Neural cell (in vitro differentiated cells): ENCODE data around the gene RSPRY1. TPM values are rescaled to one million over a fixed set of nuclear protein-coding genes. Genes with fewer than 3 reads are reported as not detected.

ENCODE experiments used
- H2AFZ ChIP-seq: fragments of 200-600, 300-800 bp; sonication (generic), shearing (Covaris generic); 2 replicates; pipeline ENCODE4 v1.6.0; 2014; ENCODE audit warnings: low read depth, mild to moderate bottlenecking, antibody characterized with exemption, low read length, moderate library complexity
- H3F3A ChIP-seq: fragments of 200-600 bp; shearing (Covaris generic); 2 replicates; pipeline ENCODE4 v1.6.1; 2016; ENCODE audit warnings: mild to moderate bottlenecking, moderate library complexity, mixed read lengths, antibody characterized with exemption, low read length; ENCODE audit not compliant: insufficient read depth, poor library complexity, severe bottlenecking
- H3K27ac ChIP-seq: fragments of 200-600, 300-800 bp; sonication (generic), shearing (Covaris generic); 2 replicates; pipeline ENCODE4 v1.5.1; 2014; ENCODE audit warnings: mild to moderate bottlenecking, low read length, moderate library complexity
- H3K27me3 ChIP-seq: fragments of 300-800, 200-600 bp; sonication (generic), shearing (Covaris generic); 2 replicates; pipeline ENCODE4 v1.6.0; 2014; ENCODE audit warnings: mild to moderate bottlenecking, low read depth, low read length, moderate library complexity; ENCODE audit not compliant: insufficient read depth
- H3K36me3 ChIP-seq: fragments of 300-800, 200-600 bp; sonication (generic), shearing (Covaris generic); 2 replicates; pipeline ENCODE4 v1.5.1; 2014; ENCODE audit warnings: mild to moderate bottlenecking, antibody characterized with exemption, low read length, moderate library complexity; ENCODE audit not compliant: insufficient read depth
- H3K4me2 ChIP-seq: fragments of 300-800, 200-600 bp; sonication (generic), shearing (Covaris generic); 2 replicates; pipeline ENCODE4 v1.6.0; 2014; ENCODE audit warnings: mild to moderate bottlenecking, low read length
- H3K4me3 ChIP-seq: fragments of 300-800, 200-600 bp; sonication (generic), shearing (Covaris generic); 2 replicates; pipeline ENCODE4 v1.5.1; 2014; ENCODE audit warnings: mild to moderate bottlenecking, low read length, moderate library complexity
- H3K79me2 ChIP-seq: fragments of 200-600 bp; shearing (Covaris generic); replicated peaks from 2 replicates; pipeline ENCODE4 v1.6.0; 2014; ENCODE audit warnings: mild to moderate bottlenecking, low read length, moderate library complexity; ENCODE audit not compliant: insufficient read depth
- H3K9ac ChIP-seq: fragments of 300-800, 200-600 bp; sonication (generic), shearing (Covaris generic); 2 replicates; pipeline ENCODE4 v1.6.1; 2016; ENCODE audit warnings: mild to moderate bottlenecking, low read length, mixed read lengths
- H3K9me2 ChIP-seq: fragments of 200-600 bp; shearing (Covaris generic); 2 replicates; pipeline ENCODE4 v1.6.1; 2016; ENCODE audit warnings: mild to moderate bottlenecking, low read length, mixed read lengths; ENCODE audit not compliant: insufficient read depth
- H3K9me3 ChIP-seq: fragments of 200-600, 300-800 bp; sonication (generic), shearing (Covaris generic); 2 replicates; pipeline ENCODE4 v1.6.1; 2016; ENCODE audit warnings: mild to moderate bottlenecking, mixed run types, low read length, moderate library complexity, mixed read lengths
- H4K20me1 ChIP-seq: fragments of 200-600 bp; shearing (Covaris generic); 2 replicates; pipeline ENCODE4 v1.6.1; 2016; ENCODE audit warnings: mild to moderate bottlenecking, mixed run types; ENCODE audit not compliant: insufficient read depth
- EP300 ChIP-seq: fragments of 450-650 bp; conservative IDR thresholded peaks from 2 replicates; pipeline ENCODE4 v1.6.1; 2014; ENCODE audit warnings: antibody characterized with exemption, mild to moderate bottlenecking, moderate library complexity; ENCODE audit not compliant: poor library complexity, severe bottlenecking
- EZH2 ChIP-seq: fragments of 200-600, 300-800 bp; shearing (Covaris generic), sonication (generic); IDR thresholded peaks from 2 replicates; pipeline ENCODE4 v1.6.1; 2014; ENCODE audit warnings: antibody characterized with exemption, low read length, borderline replicate concordance, mild to moderate bottlenecking; ENCODE audit not compliant: insufficient read depth, poor library complexity, severe bottlenecking
- MXI1 ChIP-seq: fragments of 450-650 bp; conservative IDR thresholded peaks from 2 replicates; pipeline ENCODE4 v1.6.1; 2014; ENCODE audit warnings: antibody characterized with exemption, mild to moderate bottlenecking; ENCODE audit not compliant: poor library complexity, severe bottlenecking
- POLR2AphosphoS5 ChIP-seq: IDR thresholded peaks from 2 replicates; pipeline ENCODE4 v1.6.1; 2012
- RAD21 ChIP-seq: fragments of 450-650 bp; conservative IDR thresholded peaks from 2 replicates; pipeline ENCODE4 v1.6.1; 2014; ENCODE audit warnings: antibody characterized with exemption, mild to moderate bottlenecking, moderate library complexity
- REST ChIP-seq: IDR thresholded peaks from 2 replicates; pipeline ENCODE4 v1.6.1; 2012; ENCODE audit warnings: borderline replicate concordance
- SMC3 ChIP-seq: fragments of 450-650 bp; conservative IDR thresholded peaks from 2 replicates; pipeline ENCODE4 v1.6.1; 2014; ENCODE audit warnings: antibody characterized with exemption, mild to moderate bottlenecking, moderate library complexity; ENCODE audit not compliant: poor library complexity
- TAF1 ChIP-seq: IDR thresholded peaks from 2 replicates; pipeline ENCODE4 v1.6.1; 2012; ENCODE audit warnings: low read depth
- polyA plus RNA-seq: library from polyadenylated mRNA; depleted of rRNA; stranded (reverse); fragments of >200 nt; gene quantifications from 2 replicates; pipeline ENCODE4 v1.2.3, GENCODE V29; 2014
- TF ChIP-seq, protein P1 (sequence below): fragments of 450-650 bp; IDR thresholded peaks from 2 replicates; pipeline ENCODE4 v1.5.1; 2014; ENCODE audit warnings: antibody characterized with exemption, mild to moderate bottlenecking, moderate library complexity; ENCODE audit not compliant: poor library complexity, severe bottlenecking

The RSPRY1 gene
- polyA plus RNA-seq, 1 donor from 2014 or later: 62.0 TPM

DNA sequence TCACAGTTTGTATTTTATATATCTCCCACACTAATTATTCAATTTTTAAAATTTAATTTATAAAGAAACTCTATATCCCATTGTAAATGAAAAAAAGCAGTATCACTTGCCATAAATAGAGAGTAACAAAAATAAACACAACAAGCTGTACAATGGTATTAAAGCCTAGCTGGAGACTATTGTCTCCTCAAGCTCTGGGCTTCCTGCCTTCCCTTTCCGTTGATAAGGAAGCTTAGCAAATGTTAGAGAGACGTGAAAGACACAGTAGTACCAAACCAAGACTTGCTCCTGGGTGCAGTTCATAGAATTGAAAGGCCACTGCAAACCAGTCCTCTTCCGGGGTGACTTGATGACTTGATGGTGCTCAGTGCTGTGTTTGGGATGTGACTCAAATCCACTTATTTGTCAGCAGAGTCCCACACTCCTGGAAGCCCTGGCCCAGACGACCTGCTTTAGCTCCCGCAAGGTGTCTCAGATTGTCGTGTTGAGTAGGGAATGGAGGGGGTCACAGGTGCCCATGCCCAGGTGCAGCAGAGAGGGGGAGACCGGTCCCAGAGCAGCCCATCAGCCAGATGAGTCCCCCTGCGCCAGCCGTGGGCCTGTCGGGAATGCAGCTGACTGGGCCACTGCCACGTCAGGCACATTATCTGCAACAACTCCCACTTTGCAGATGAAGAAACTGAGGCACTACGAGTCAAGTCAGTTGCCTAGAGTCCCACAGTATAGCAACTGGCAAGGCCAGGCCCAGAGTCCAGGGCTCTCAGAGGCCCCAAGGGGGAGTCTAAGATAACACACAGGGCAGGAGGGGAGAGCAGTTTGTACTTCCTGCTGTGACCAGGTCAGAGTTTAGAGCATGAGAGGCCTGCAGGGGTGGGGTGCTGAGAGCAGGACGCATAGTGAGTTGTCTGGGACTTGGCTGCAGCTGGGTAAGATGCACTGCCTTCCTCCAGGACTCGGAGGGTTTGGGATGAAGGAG is 40.8 kb upstream of the RSPRY1 start:
- Histone ChIP-seq H3K9ac (no peak overlapping the region), H3K4me3 (no peak overlapping the region), H4K20me1 (no peaks in the 10 kb centered on the region), H3K36me3 (no peaks in the 10 kb centered on the region), H3K79me2 (no peaks in the 10 kb centered on the region), H3K4me2 (no peak overlapping the region), H3K27ac (no peak overlapping the region), H2AFZ (no peak overlapping the region), H3K27me3 (no peaks in the 10 kb centered on the region), H3K9me2 (no peaks in the 10 kb centered on the region), H3K9me3 (no peaks in the 10 kb centered on the region), H3F3A (no peaks in the 10 kb centered on the region)
- TF ChIP-seq EP300 (no peak), REST (no peak), EZH2 (no peak), POLR2AphosphoS5 (no peak), SMC3 (no peak), RAD21 (no peak), MXI1 (no peak), TAF1 (no peak)
- TF ChIP-seq, protein P1, sequence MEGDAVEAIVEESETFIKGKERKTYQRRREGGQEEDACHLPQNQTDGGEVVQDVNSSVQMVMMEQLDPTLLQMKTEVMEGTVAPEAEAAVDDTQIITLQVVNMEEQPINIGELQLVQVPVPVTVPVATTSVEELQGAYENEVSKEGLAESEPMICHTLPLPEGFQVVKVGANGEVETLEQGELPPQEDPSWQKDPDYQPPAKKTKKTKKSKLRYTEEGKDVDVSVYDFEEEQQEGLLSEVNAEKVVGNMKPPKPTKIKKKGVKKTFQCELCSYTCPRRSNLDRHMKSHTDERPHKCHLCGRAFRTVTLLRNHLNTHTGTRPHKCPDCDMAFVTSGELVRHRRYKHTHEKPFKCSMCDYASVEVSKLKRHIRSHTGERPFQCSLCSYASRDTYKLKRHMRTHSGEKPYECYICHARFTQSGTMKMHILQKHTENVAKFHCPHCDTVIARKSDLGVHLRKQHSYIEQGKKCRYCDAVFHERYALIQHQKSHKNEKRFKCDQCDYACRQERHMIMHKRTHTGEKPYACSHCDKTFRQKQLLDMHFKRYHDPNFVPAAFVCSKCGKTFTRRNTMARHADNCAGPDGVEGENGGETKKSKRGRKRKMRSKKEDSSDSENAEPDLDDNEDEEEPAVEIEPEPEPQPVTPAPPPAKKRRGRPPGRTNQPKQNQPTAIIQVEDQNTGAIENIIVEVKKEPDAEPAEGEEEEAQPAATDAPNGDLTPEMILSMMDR: no peak

DNA sequence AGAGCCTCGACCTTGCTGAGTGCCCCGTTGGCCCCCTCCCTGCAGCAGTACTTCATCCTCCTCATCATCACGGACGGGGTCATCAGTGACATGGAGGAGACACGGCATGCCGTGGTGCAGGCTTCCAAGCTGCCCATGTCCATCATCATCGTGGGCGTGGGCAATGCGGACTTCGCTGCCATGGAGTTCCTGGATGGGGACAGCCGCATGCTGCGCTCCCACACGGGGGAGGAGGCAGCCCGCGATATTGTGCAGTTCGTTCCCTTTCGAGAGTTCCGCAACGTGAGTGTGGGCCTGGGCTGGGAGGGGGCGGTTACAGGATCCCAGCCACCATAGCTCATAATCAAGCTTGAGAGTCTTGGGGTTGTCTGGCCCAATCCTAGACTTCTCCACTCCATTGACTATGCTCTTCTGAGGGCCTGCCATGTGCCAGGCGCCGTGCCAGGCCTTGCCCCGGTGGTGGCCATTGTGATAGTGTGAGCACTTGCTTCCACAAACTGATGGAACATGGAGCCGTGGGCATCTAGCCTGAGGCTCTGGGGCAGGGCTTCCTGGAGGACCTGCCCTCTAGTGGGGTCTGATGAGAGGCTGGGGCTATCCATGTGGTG is 40.0 kb upstream of the RSPRY1 start:
- H3K4me2 ChIP-seq: no peak overlapping the region
- no peaks in the 10 kb centered on the region for H3K9me2 ChIP-seq
- no peaks in the 10 kb centered on the region for H3K9me3 ChIP-seq
- no peak overlapping the region for H3K9ac ChIP-seq
- H3K36me3 ChIP-seq: no peaks in the 10 kb centered on the region
- H2AFZ ChIP-seq: no peak overlapping the region
- H3F3A ChIP-seq: no peaks in the 10 kb centered on the region
- no peak overlapping the region for H3K27ac ChIP-seq
- H3K27me3 ChIP-seq: no peaks in the 10 kb centered on the region
- no peaks in the 10 kb centered on the region for H3K79me2 ChIP-seq
- H4K20me1 ChIP-seq: no peaks in the 10 kb centered on the region
- TF ChIP-seq POLR2AphosphoS5 (no peak), TAF1 (no peak), MXI1 (no peak), RAD21 (no peak), EP300 (no peak), SMC3 (no peak), REST (no peak), EZH2 (no peak)
- TF ChIP-seq, protein P1: no peak
- H3K4me3 ChIP-seq: no peak overlapping the region
